ENCODE data around the gene AMFR. TPM values are rescaled to one million over a fixed set of nuclear protein-coding genes. Genes with fewer than 3 reads are reported as not detected.

Gene AMFR
- total and polyA plus RNA-seq, 2 of the 8 experiments (the other 6 are each of a cell fraction or from before 2014, with no cell fraction given), result 18.6 to 21.7 TPM

GRCh38 chr16:56366945-56367344, 58.4 kb downstream of the AMFR start (continued):
- no peak for TF ChIP-seq E2F6 (IDR thresholded peaks at IDR 0.05)
- no peak for TF ChIP-seq PHF8 (conservative IDR thresholded peaks at IDR 0.05; ENCODE audit: low read depth, low read length)
